ENCODE measurements around the gene FOXN1.

GRCh38 chr17:28497931-28498330 lies 8.2 kb upstream of the FOXN1 start:
- TF ChIP-seq POLR2AphosphoS5 (IDR thresholded peaks at IDR 0.05) = no peak
- no peak for TF ChIP-seq POLR2A (IDR thresholded peaks at IDR 0.05)
- no peak for TF ChIP-seq CTCF (IDR thresholded peaks at IDR 0.05)

All from transverse colon (tissue), 4 donors.